Stimulated activated memory B cell treated with anti-CD40 and anti-IgM and Interleukin-4, amounts not matched to agents 10 μg/mL and 1 μg/mL and 100 μg/mL, for 72 hours (primary cell): ENCODE results near the gene GCK.

Experiments used
- ATAC-seq: fragments of 150-1000 bp; cut with Tn5 transposase; 2 replicates; pipeline ENCODE4 v1.10.0; 2021
- H3K27ac Mint-ChIP-seq: one replicate; pipeline ENCODE4 v1.8.0; 2022; ENCODE audit warnings: mild to moderate bottlenecking, mixed read lengths
- H3K27me3 Mint-ChIP-seq: one replicate; pipeline ENCODE4 v1.8.0; 2022; ENCODE audit warnings: mixed read lengths
- H3K36me3 Mint-ChIP-seq: one replicate; pipeline ENCODE4 v1.8.0; 2022; ENCODE audit warnings: mixed read lengths
- H3K4me1 Mint-ChIP-seq: one replicate; pipeline ENCODE4 v1.8.0; 2022; ENCODE audit warnings: mixed read lengths
- H3K4me3 Mint-ChIP-seq: one replicate; pipeline ENCODE4 v1.8.0; 2022; ENCODE audit warnings: mild to moderate bottlenecking, moderate library complexity, mixed read lengths
- H3K9me3 Mint-ChIP-seq: one replicate; pipeline ENCODE4 v1.8.0; 2022; ENCODE audit warnings: mixed read lengths

The GCK gene

GRCh38 chr7:44149571-44150465 is 39.4 kb downstream of the GCK start:
- Mint-ChIP-seq H3K4me1 (peaks cover 24% of the 10 kb centered on the region), H3K4me3 (no peak overlapping the region), H3K27ac (no peak overlapping the region), H3K27me3 (peaks cover 10% of the 10 kb centered on the region), H3K9me3 (no peaks in the 10 kb centered on the region), H3K36me3 (no peaks in the 10 kb centered on the region)
- ATAC-seq: no peak

DNA sequence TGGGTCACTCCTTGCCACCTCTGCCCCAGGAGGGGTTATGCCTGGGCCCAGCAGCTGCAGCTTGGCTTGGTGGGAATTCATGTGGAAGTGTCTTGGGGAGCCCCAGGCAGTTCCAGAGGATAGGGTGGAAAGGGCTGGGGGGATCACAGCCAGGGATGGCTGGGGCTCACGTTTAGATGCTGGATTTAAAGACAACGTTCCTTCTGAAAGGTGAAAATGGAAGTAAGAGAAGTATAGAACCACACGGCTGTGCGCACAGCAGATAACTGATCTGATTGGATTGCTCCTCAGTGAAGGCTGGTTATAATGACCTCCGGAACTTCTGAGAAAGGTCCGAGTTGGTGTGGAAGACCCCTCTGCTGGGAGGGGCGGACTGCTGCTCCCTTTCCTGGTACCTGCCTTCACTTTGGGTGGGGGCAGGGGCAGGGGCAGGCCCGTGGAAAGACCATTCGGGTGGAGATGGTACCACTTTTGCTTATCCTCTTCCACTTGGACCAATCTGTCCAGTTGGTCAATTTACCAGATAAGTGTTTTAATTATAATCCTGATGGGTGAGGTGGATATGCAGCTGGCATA is 40.2 kb downstream of the GCK start:
- Mint-ChIP-seq H3K27me3 (peaks cover 13% of the 10 kb centered on the region), H3K27ac (no peak overlapping the region), H3K36me3 (no peaks in the 10 kb centered on the region), H3K9me3 (no peaks in the 10 kb centered on the region), H3K4me1 (peaks cover 24% of the 10 kb centered on the region), H3K4me3 (no peak overlapping the region)
- ATAC-seq: no peak

DNA sequence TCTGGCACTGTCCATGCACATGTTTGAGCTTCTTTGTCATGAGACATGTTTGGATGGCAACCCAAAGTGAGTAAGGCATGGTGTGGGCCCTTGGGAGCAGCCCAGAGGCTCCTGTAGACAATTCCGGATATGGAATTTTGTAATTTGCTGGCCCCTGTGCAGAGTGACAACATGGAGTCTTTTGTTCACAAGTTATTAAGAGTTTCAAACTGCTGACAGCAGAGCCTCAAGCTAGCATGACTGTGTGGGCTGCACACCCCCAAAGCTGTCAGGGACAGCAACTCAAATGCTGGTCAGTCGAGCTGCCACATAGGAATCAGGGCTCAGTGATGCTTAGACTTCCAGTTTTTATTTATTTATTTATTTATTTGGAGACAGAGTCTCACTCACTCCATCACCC is 41.1 kb downstream of the GCK start:
- Mint-ChIP-seq H3K4me1 (peaks cover 24% of the 10 kb centered on the region), H3K27me3 (peaks cover 13% of the 10 kb centered on the region), H3K4me3 (no peak overlapping the region), H3K27ac (no peak overlapping the region), H3K36me3 (no peaks in the 10 kb centered on the region), H3K9me3 (no peaks in the 10 kb centered on the region)
- no peak for ATAC-seq

DNA sequence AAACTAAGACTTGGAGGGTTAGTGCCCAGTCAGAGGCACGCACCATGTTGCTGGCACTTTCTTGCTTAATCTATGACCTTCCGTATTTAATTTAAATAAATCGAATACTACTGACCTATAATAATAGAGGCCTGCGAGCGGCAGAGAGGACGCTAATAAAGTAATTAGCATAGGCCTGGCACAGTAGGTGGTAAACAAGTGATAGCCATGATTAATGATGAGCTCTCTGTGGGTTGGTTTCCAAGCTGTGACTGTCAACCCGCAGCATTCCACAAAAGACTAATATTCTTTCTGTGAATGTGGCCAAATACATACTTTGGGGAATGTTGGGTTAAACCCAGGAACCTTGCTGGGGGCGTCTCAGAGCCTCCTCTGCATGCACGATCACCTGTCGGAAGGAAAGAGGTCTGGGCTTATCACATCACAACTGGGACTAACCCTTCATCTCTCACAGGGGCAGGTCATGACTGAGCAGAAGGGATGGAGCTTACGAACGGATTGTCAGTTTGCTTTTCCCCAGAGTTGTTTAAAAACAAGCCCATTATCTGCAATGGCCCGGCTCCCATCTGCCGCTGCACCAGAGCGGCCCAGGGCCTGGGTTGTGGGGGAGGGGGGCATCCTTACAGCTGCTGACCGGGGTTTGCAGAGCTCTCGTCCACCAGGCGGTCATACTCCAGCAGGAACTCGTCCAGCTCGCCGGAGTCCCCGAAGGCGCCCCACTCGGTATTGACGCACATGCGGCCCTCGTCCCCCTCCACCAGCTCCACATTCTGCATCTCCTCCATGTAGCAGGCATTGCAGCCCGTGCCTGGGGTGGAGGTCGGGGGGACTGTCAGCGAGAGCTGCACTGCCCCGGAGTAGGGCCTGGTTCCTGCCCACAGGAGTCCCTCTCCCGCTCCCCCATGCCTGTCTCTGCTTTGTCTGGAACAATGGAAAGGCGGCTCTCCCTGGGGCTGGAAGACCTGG is 41.9 kb downstream of the GCK start:
- Mint-ChIP-seq H3K9me3 (no peaks in the 10 kb centered on the region), H3K4me3 (no peak overlapping the region), H3K27me3 (peaks cover 13% of the 10 kb centered on the region), H3K4me1 (peaks cover 24% of the 10 kb centered on the region), H3K36me3 (no peaks in the 10 kb centered on the region), H3K27ac (no peak overlapping the region)
- no peak for ATAC-seq

- Mint-ChIP-seq H3K4me3 (peak overlapping the region; percentile 72), H3K27me3 (peaks cover 13% of the 10 kb centered on the region), H3K36me3 (no peaks in the 10 kb centered on the region), H3K4me1 (peaks cover 24% of the 10 kb centered on the region), H3K27ac (no peak overlapping the region), H3K9me3 (no peaks in the 10 kb centered on the region)
- ATAC-seq: peak; percentile 70
Observed at GRCh38 chr7:44145969-44146911, 43.0 kb downstream of the GCK start.

DNA sequence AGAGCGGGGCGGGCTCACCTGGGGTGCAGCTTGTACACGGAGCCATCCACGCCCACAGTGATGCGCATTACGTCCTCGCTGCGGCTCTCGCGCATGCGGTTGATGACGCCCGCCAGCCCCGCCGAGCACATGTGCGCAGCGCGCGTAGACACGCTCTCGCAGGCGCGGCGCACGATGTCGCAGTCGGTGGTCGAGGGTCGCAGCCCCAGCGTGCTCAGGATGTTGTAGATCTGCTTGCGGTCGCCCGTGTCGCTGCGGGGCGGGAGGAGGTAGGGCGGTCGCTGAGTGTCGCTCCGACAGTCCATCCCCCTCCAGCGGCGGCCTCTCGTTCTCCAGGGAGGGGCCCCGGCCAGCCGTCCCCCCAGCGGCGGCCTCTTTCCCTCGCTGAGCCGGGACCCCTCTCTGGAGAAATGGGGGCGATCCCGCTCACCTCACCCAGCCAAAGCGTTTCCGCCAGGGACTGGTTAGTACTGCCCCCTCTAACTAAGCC is 43.7 kb downstream of the GCK start:
- H3K27me3 Mint-ChIP-seq: peaks cover 13% of the 10 kb centered on the region
- no peaks in the 10 kb centered on the region for H3K36me3 Mint-ChIP-seq
- peak; percentile 9 for ATAC-seq
- peaks cover 21% of the 10 kb centered on the region for H3K4me1 Mint-ChIP-seq
- peak overlapping the region; percentile 72 for H3K4me3 Mint-ChIP-seq
- H3K9me3 Mint-ChIP-seq: no peaks in the 10 kb centered on the region
- no peak overlapping the region for H3K27ac Mint-ChIP-seq

DNA sequence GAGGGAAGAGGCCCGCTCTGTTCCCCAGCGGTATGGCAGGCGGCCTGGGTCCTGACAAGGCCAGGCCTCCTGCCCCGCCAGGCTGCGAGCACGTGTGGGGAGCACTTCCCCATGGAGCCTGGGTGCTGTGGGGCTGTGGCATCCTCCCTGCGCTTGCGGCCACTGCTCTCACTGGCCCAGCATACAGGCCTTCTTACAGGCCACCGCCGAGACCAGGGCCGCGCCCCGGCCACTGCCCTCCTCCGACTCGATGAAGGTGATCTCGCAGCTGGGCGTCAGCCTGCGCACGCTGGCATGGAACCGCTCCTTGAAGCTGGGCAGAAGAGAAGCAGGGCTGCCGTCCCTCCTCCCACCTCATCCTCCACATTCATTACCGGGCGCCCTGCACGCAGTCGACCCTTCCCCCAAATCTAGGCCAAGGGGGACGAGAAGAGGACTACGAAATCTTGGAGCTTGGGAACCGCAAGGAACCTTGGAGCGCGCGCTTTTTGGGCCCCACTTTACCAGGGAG is 44.2 kb downstream of the GCK start:
- H3K36me3 Mint-ChIP-seq: no peaks in the 10 kb centered on the region
- peaks cover 16% of the 10 kb centered on the region for H3K4me1 Mint-ChIP-seq
- no peak for ATAC-seq
- H3K27ac Mint-ChIP-seq: no peak overlapping the region
- H3K27me3 Mint-ChIP-seq: peaks cover 17% of the 10 kb centered on the region
- H3K9me3 Mint-ChIP-seq: no peaks in the 10 kb centered on the region
- peak overlapping the region; percentile 72 for H3K4me3 Mint-ChIP-seq

DNA sequence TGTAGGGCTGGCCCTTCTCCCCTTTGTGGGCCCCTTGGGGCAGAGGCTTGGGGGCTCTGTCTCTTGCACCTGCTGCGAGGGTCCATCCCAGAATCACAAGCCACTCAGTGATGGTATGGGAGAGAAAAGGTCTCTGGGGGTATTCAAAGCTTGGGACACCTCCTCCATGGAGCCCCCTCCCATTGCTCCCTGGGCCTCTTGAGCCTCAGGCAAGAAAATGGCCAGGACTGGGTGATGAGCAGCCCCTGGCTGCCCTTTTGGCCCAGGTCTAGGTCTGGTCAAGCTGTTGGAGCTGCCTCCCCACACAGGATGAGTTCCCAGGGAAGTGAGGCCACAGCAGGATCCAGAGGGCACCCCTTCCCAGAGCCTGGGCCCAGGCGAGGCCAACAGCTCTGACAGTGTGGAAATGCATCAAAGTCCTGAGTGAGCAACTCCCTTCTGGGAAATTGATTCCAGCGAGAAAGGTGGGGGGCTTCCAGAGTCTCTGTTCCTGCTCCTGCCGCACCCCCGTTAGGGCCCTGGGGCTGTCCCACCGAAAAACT is 44.7 kb downstream of the GCK start:
- Mint-ChIP-seq H3K36me3 (no peaks in the 10 kb centered on the region), H3K27me3 (peaks cover 22% of the 10 kb centered on the region), H3K4me3 (no peak overlapping the region), H3K4me1 (peaks cover 15% of the 10 kb centered on the region), H3K27ac (no peak overlapping the region), H3K9me3 (no peaks in the 10 kb centered on the region)
- no peak for ATAC-seq

DNA sequence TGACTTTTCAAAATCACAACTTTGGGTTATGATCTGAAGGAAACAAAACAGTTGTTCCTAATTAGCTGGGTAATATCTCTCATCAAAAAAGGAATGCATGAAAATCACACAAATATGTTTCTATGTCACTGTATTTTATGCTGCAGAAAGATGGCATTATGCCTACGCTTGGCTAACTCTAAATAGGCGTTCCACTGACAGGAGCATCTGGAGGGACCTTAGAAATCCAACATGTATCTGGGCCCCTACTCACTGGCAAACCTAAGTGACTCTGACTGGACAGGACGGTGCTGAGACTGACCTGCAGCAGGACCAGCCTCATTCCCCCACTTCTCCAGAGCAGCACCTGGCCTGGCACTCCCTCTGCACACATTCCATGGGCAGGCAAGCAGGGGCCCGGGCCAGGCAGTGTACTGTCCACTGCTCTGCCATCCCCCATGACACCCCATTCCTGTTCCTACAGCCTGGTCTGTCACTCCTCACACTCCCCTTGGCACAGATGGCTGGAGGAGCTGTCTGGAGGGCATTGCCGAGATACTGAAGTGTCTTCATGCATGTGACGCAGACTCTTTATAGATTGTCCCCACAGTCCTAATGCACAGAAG is 45.5 kb downstream of the GCK start:
- ATAC-seq: no peak
- Mint-ChIP-seq H3K9me3 (no peaks in the 10 kb centered on the region), H3K4me3 (no peak overlapping the region), H3K27ac (no peak overlapping the region), H3K27me3 (peaks cover 23% of the 10 kb centered on the region), H3K36me3 (no peaks in the 10 kb centered on the region), H3K4me1 (peaks cover 15% of the 10 kb centered on the region)

- no peak for ATAC-seq
- Mint-ChIP-seq H3K4me1 (peaks cover 15% of the 10 kb centered on the region), H3K36me3 (no peaks in the 10 kb centered on the region), H3K4me3 (no peak overlapping the region), H3K27me3 (peaks cover 23% of the 10 kb centered on the region), H3K27ac (no peak overlapping the region), H3K9me3 (no peaks in the 10 kb centered on the region)
Observed at GRCh38 chr7:44142028-44142427, 47.2 kb downstream of the GCK start.

GRCh38 chr7:44141221-44141850 is 47.9 kb downstream of the GCK start, which contains the start of gene MYL7:
Gene MYL7 (minus strand): TSS chr7:44141332. CDS start chr7:44141305, 27 bp downstream.
- Mint-ChIP-seq H3K27me3 (peaks cover 23% of the 10 kb centered on the region), H3K36me3 (no peaks in the 10 kb centered on the region), H3K9me3 (no peaks in the 10 kb centered on the region), H3K27ac (no peak within 1 kb of the TSS), H3K4me3 (no peak within 1 kb of the TSS), H3K4me1 (peaks cover 12% of the 10 kb centered on the region)
- ATAC-seq: no peak

DNA sequence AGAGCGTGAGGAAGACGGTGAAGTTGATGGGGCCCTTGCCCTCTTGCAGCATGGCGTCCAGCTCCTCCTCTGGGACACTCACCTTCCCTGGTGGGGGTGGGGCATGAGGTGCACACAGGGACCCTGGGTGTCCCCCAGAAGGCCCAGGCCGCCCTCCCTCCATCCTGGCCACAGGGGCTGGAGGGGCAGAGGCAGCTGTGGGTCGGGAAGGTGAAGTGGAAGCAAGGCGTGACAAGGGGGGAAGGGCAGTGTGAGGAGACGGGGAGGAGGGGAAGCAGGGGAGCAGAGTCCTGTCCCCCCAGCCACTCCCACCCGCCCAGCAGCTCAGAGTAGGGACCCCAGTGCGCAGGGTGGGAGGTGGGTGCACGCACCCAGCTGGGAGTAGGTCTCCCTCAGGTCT is 48.9 kb downstream of the GCK start:
- ATAC-seq: no peak
- H3K27ac Mint-ChIP-seq: no peak overlapping the region
- H3K4me3 Mint-ChIP-seq: no peak overlapping the region
- H3K9me3 Mint-ChIP-seq: no peaks in the 10 kb centered on the region
- peaks cover 5% of the 10 kb centered on the region for H3K4me1 Mint-ChIP-seq
- peaks cover 18% of the 10 kb centered on the region for H3K27me3 Mint-ChIP-seq
- H3K36me3 Mint-ChIP-seq: no peaks in the 10 kb centered on the region

DNA sequence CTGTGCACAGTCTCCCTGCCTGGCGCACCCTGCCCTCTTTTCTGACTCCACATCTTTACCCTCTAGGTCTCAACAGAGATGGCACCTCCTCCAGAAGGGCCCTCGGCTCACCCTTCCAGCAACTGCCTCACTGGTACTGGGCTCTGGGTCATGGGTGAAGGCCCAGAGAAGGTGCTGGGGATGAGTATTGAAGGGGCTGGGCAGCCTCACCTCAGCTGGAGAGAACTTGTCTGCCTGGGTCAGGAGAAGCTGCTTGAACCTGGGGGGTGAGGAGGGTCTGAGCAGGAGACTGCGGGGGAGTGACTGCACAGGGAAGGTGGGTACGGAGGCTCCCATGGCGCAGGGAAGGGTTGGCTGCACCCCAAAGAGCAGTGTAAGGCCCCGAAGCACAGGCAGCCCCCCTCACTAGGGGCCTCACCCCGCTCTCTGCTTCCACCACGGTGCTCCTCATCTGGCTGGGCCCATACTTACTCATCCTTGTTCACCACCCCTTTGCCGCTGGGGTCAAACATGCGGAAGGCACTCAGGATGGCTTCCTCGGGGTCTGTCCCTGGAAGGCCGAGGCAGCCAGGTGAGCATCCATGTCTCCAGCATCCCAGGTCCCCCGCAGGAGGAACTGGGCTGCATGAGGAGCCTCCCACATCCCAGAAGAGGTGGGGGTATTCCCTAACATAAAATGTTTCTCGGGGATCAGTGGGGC is 49.8 kb downstream of the GCK start:
- no peak overlapping the region for H3K27ac Mint-ChIP-seq
- no peaks in the 10 kb centered on the region for H3K4me1 Mint-ChIP-seq
- H3K27me3 Mint-ChIP-seq: peaks cover 10% of the 10 kb centered on the region
- no peaks in the 10 kb centered on the region for H3K36me3 Mint-ChIP-seq
- ATAC-seq: no peak
- no peaks in the 10 kb centered on the region for H3K9me3 Mint-ChIP-seq
- H3K4me3 Mint-ChIP-seq: no peak overlapping the region
